Superior temporal gyrus (tissue), 1 donor: Measurements from ENCODE around the gene SCN8A.
"Not testable (repeated sequence)": the region's sequence is repeated elsewhere in the genome, so short reads cannot be mapped to it uniquely, and the experiment has no call there.

ENCODE experiments used
- DNase-seq: peaks from one replicate; pipeline ENCODE4 v3.0.0-alpha.2; 2016; ENCODE audit errors: extremely low spot score

Gene SCN8A

GRCh38 chr12:51622564-51622963 lies 31.5 kb downstream of the SCN8A start:
- DNase-seq, result no peak

DNA sequence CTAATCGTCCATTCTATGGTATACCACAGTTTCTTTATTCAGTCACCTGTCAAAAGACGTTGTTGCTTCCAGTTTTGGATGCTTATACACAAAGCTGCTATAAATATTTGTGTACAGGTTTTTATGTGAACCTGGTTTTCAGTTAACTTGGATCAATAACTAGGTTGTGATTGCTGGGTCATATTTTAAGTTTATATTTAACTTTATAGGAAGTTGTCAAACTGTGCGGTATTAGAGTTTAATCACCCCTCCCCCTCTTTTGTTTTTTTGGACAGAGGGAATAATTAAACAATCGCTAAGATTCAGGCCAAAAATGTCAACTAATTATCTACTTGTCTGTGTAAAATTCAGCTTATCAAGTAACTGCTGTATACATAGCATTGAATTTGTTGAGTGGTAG lies 34.3 kb downstream of the SCN8A start:
- DNase-seq, result no peak

DNA sequence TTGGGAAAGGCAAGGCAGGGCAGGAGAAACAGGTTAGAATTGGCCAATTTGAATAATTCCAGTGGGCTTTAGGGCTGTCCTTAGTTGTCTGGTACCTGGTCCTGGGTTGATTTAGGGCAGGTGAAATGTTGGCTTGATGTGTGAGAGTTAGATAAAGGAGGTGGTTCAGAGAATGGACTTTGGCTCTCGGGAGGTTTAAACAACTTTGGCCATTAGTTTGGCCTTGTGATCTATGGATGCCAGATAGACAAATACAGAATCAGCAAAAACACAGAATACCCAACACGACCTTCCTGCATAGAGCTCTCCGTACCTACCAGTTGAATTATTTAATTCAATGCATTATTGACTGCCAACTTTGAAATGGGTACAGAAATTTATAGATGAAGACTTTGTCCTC lies 35.1 kb downstream of the SCN8A start:
- DNase-seq, result no peak

GRCh38 chr12:51626629-51627028 lies 35.6 kb downstream of the SCN8A start:
- no peak for DNase-seq

GRCh38 chr12:51630256-51630880 lies 39.3 kb downstream of the SCN8A start:
- no peak for DNase-seq

DNA sequence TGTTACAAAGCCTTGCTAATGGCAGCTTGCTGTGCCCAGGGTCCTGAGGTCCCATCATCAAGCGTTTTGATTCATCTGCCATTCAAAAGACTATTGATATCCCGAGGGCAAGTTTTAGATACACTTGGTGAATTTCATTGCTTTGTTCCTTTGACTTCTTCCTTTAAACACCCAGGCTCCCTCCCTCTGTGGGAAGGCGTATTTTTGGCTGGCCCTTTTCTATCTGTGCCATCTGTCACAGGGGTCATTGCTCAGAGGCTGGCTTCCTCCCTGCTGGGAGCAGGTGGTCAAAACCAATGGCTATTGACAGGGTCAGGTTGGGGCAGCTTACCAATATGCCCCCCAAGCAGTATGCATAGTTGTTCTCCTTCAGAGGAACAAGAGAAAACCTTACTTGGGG lies 40.0 kb downstream of the SCN8A start:
- DNase-seq, result no peak

DNA sequence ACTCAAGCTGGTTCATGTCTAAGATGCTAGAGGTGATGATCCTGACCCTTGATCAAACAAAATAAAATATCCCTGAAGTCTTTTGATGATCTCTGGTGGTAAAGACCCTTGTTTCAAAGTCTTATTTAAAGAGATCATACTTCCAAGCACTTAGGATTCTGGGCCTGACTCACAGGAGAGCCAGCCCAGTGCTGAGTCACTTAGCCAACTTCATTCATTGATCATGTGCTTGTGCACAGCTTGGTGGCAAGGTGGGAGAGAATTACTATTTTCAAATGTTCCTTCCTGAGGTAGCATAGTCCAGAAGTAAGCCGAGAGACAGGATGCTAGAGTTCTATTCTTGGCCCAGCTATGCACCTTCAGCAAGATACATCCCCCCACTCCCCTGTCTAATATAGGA lies 40.6 kb downstream of the SCN8A start:
- DNase-seq, result peak; percentile 64

GRCh38 chr12:51632623-51633022 lies 41.6 kb downstream of the SCN8A start:
- DNase-seq, result no peak

GRCh38 chr12:51635346-51635745 lies 44.3 kb downstream of the SCN8A start:
- no peak for DNase-seq

GRCh38 chr12:51636581-51636980 lies 45.5 kb downstream of the SCN8A start:
- no peak for DNase-seq

- DNase-seq, result no peak
Measured at GRCh38 chr12:51636986-51637385, 46.0 kb downstream of the SCN8A start.

GRCh38 chr12:51639361-51639760 lies 48.3 kb downstream of the SCN8A start:
- no peak for DNase-seq

DNA sequence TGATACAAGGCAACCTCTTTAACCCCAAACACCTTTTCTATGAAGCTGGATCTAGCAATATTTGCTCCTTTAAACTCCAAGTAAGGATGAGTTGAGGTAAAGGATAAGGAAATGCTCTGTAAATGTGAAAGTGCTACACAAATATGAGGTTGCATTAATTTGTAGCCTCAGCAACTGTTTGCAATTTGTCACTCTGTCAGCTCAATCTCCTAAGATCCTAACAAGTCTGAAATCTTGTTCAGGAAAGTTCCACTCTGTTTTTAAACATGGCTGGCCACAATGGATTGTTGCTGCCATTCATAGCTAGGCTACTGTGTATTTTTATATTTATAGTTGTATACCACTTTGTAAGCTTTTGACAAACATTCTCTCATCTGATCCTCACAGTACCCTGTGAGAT lies 51.3 kb downstream of the SCN8A start:
- DNase-seq, result no peak

DNA sequence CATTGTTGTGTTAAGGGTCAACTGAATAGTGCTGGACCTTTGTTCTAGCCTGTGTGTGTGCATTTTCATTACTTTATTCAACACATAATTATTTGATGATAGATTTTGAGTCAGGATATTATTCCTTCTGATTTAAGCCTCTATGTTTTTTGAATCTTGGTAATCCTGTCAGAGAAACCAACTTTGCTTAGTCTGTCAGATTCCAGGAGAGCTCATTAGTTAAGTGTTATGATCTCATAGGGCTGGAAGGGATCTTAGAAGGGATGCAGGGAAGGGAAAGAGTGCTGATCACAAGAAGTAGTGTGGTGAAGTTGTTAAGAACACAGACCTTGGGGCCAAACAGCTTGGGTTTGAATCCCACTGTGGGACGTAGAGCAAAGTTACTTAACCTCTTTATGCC lies 52.9 kb downstream of the SCN8A start:
- DNase-seq, result no peak

DNA sequence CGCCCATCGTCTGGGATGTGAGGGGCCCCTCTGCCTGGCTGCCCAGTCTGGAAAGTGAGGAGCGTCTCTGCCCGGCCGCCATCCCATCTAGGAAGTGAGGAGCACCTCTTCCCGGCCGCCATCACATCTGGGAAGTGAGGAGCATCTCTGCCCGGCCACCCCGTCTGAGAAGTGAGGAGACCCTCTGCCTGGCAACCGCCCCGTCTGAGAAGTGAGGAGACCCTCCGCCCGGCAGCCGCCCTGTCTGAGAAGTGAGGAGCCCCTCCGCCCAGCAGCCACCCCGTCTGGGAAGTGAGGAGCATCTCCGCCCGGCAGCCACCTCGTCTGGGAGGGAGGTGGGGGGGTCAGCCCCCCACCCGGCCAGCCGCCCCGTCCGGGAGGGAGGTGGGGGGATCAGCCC lies 53.7 kb downstream of the SCN8A start:
- not testable (repeated sequence) for DNase-seq

DNA sequence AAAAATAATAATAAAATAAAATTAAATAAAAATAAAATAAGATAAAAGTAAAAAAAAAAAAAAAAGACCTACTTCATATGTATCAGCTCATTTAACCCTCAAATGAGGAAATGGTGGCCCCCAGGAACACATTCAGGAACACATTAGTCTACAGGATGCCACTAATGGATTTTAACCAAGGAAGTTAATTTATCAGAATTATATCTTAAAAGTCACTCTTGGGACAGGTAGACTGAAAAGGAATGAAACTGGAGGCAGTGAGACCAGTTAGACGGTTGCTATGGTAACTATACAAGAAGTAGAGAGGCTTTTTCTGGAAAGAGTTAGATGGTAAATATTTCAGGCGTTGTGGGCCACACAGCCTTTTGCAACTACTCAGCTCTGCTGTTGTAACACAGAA lies 54.9 kb downstream of the SCN8A start:
- no peak for DNase-seq

DNA sequence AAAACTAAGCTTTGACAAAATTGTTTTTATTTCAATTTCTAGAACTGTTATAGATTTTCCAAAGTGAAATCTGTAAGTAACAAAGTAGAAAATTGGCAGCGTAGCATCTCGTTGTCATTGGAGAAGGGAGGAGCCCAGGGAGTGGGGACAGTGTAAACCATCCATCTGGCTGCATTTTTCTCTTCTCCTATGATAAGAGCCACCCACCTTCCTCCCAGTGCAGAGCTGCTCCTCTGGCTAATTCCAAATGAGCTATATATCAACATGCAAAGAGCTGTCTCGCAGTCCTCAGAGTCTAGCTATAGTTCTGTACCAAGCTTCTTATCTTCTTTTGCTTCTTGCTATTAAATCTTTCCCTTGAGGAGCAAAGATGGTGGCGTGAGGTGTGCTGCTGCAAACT lies 56.6 kb downstream of the SCN8A start:
- DNase-seq, result peak; percentile 54

- no peak for DNase-seq
Measured at GRCh38 chr12:51653431-51653830, 62.4 kb downstream of the SCN8A start.

GRCh38 chr12:51661199-51661598 lies 70.2 kb downstream of the SCN8A start:
- no peak for DNase-seq

- no peak for DNase-seq
Measured at GRCh38 chr12:51661836-51662235, 70.8 kb downstream of the SCN8A start.

GRCh38 chr12:51662728-51663154 lies 71.7 kb downstream of the SCN8A start:
- DNase-seq, result no peak

GRCh38 chr12:51663390-51663789 lies 72.4 kb downstream of the SCN8A start:
- no peak for DNase-seq

- no peak for DNase-seq
Measured at GRCh38 chr12:51666696-51667095, 75.7 kb downstream of the SCN8A start.

- DNase-seq, result no peak
Measured at GRCh38 chr12:51667269-51667668, 76.2 kb downstream of the SCN8A start.
